Measurements from ENCODE around the gene LRRC34. TPM values are rescaled to one million over a fixed set of nuclear protein-coding genes. Genes with fewer than 3 reads are reported as not detected.

The LRRC34 gene
- total RNA-seq, 1 donor from 2014 or later, result 2.2 TPM

- Mint-ChIP-seq H3K36me3 (ENCODE audit: low read depth) (no peaks in the 10 kb centered on the region), H3K4me1 (ENCODE audit: low read depth) (peaks cover 4% of the 10 kb centered on the region), H3K9me3 (ENCODE audit: low read depth) (no peaks in the 10 kb centered on the region), H3K4me3 (ENCODE audit: unreplicated experiment) (no peak overlapping the region), H3K27ac (ENCODE audit: unreplicated experiment) (no peak overlapping the region), H3K27me3 (ENCODE audit: low read depth) (peaks cover 11% of the 10 kb centered on the region)
- DNase-seq (ENCODE audit: low spot score), result no peak
- TF ChIP-seq CTCF (IDR thresholded peaks at IDR 0.05), result no peak
Measured at GRCh38 chr3:169755488-169755887, 57.2 kb downstream of the LRRC34 start.

GRCh38 chr3:169754711-169755110 is 58.0 kb downstream of the LRRC34 start:
- H3K9me3 Mint-ChIP-seq (ENCODE audit: low read depth), result no peaks in the 10 kb centered on the region
- peaks cover 11% of the 10 kb centered on the region for H3K27me3 Mint-ChIP-seq (ENCODE audit: low read depth)
- no peaks in the 10 kb centered on the region for H3K36me3 Mint-ChIP-seq (ENCODE audit: low read depth)
- no peak for TF ChIP-seq CTCF (IDR thresholded peaks at IDR 0.05)
- H3K4me3 Mint-ChIP-seq (ENCODE audit: unreplicated experiment), result no peak overlapping the region
- DNase-seq (ENCODE audit: low spot score), result no peak
- peaks cover 4% of the 10 kb centered on the region for H3K4me1 Mint-ChIP-seq (ENCODE audit: low read depth)
- H3K27ac Mint-ChIP-seq (ENCODE audit: unreplicated experiment), result no peak overlapping the region

GRCh38 chr3:169751875-169752274 is 60.8 kb downstream of the LRRC34 start:
- no peaks in the 10 kb centered on the region for H3K9me3 Mint-ChIP-seq (ENCODE audit: low read depth)
- TF ChIP-seq CTCF (IDR thresholded peaks at IDR 0.05), result no peak
- no peak for DNase-seq (ENCODE audit: low spot score)
- no peak overlapping the region for H3K4me3 Mint-ChIP-seq (ENCODE audit: unreplicated experiment)
- no peak overlapping the region for H3K27ac Mint-ChIP-seq (ENCODE audit: unreplicated experiment)
- no peaks in the 10 kb centered on the region for H3K36me3 Mint-ChIP-seq (ENCODE audit: low read depth)
- H3K27me3 Mint-ChIP-seq (ENCODE audit: low read depth), result peaks cover 21% of the 10 kb centered on the region
- no peaks in the 10 kb centered on the region for H3K4me1 Mint-ChIP-seq (ENCODE audit: low read depth)

GRCh38 chr3:169750665-169751064 is 62.0 kb downstream of the LRRC34 start:
- no peak overlapping the region for H3K27ac Mint-ChIP-seq (ENCODE audit: unreplicated experiment)
- no peaks in the 10 kb centered on the region for H3K36me3 Mint-ChIP-seq (ENCODE audit: low read depth)
- no peak for TF ChIP-seq CTCF (IDR thresholded peaks at IDR 0.05)
- DNase-seq (ENCODE audit: low spot score), result no peak
- peaks cover 24% of the 10 kb centered on the region for H3K27me3 Mint-ChIP-seq (ENCODE audit: low read depth)
- H3K4me3 Mint-ChIP-seq (ENCODE audit: unreplicated experiment), result no peak overlapping the region
- no peaks in the 10 kb centered on the region for H3K4me1 Mint-ChIP-seq (ENCODE audit: low read depth)
- no peaks in the 10 kb centered on the region for H3K9me3 Mint-ChIP-seq (ENCODE audit: low read depth)

GRCh38 chr3:169748670-169749069 is 64.0 kb downstream of the LRRC34 start:
- H3K27ac Mint-ChIP-seq (ENCODE audit: unreplicated experiment), result no peak overlapping the region
- H3K36me3 Mint-ChIP-seq (ENCODE audit: low read depth), result no peaks in the 10 kb centered on the region
- H3K4me1 Mint-ChIP-seq (ENCODE audit: low read depth), result no peaks in the 10 kb centered on the region
- no peaks in the 10 kb centered on the region for H3K9me3 Mint-ChIP-seq (ENCODE audit: low read depth)
- H3K27me3 Mint-ChIP-seq (ENCODE audit: low read depth), result peaks cover 19% of the 10 kb centered on the region
- DNase-seq (ENCODE audit: low spot score), result no peak
- H3K4me3 Mint-ChIP-seq (ENCODE audit: unreplicated experiment), result no peak overlapping the region
- TF ChIP-seq CTCF (IDR thresholded peaks at IDR 0.05), result no peak
